NCI-H1092 (cell line): ENCODE measurements around the gene CEP72.
A peak's percentile ranks its signal among the peaks of the same experiment; 100 is the strongest.
"Not testable (repeated sequence)": the region's sequence is repeated elsewhere in the genome, so short reads cannot be mapped to it uniquely, and the experiment has no call there.

Experiments
- DNase-seq: peaks from one replicate; lab custom pipeline; 2025; lab: John Stamatoyannopoulos, UW

The CEP72 gene

GRCh38 chr5:611731-612486 lies at the start of gene CEP72:
Gene CEP72, plus strand, starts transcription at chr5:612340. Its CDS starts 22 bp downstream, at chr5:612362.
- peak; percentile 76 for DNase-seq

- DNase-seq, result no peak
These were observed 46.2 kb upstream of the CEP72 start for GRCh38 chr5:565782-566440.

- DNase-seq, result no peak
These were observed 45.4 kb upstream of the CEP72 start for GRCh38 chr5:566636-567309.

GRCh38 chr5:567664-568060 lies 44.5 kb upstream of the CEP72 start:
- no peak for DNase-seq

GRCh38 chr5:568061-568781 lies 43.9 kb upstream of the CEP72 start:
- no peak for DNase-seq

GRCh38 chr5:568809-569208 lies 43.3 kb upstream of the CEP72 start:
- DNase-seq, result no peak

- no peak for DNase-seq
These were observed 42.7 kb upstream of the CEP72 start for GRCh38 chr5:569358-569867.

- DNase-seq, result no peak
These were observed 42.2 kb upstream of the CEP72 start for GRCh38 chr5:569868-570361.

- DNase-seq, result no peak
These were observed 41.7 kb upstream of the CEP72 start for GRCh38 chr5:570446-570845.

- DNase-seq, result no peak
These were observed 41.3 kb upstream of the CEP72 start for GRCh38 chr5:570886-571285.

GRCh38 chr5:571791-572190 lies 40.3 kb upstream of the CEP72 start:
- DNase-seq, result no peak

GRCh38 chr5:572398-573019 lies 39.6 kb upstream of the CEP72 start:
- DNase-seq, result peak; percentile 81

GRCh38 chr5:573206-573605 lies 38.9 kb upstream of the CEP72 start:
- no peak for DNase-seq

- DNase-seq, result peak; percentile 86
These were observed 38.2 kb upstream of the CEP72 start for GRCh38 chr5:573976-574375.

GRCh38 chr5:574906-575305 lies 37.2 kb upstream of the CEP72 start:
- no peak for DNase-seq

GRCh38 chr5:575636-576035 lies 36.5 kb upstream of the CEP72 start:
- no peak for DNase-seq

GRCh38 chr5:577214-577613 lies 34.9 kb upstream of the CEP72 start:
- DNase-seq, result not testable (repeated sequence)

- no peak for DNase-seq
These were observed 34.3 kb upstream of the CEP72 start for GRCh38 chr5:577800-578199.

GRCh38 chr5:579211-579610 lies 32.9 kb upstream of the CEP72 start:
- DNase-seq, result no peak

- DNase-seq, result no peak
These were observed 32.3 kb upstream of the CEP72 start for GRCh38 chr5:579746-580366.

GRCh38 chr5:580436-580835 lies 31.7 kb upstream of the CEP72 start:
- no peak for DNase-seq
